ENCODE measurements around the gene ST8SIA4.

DNA sequence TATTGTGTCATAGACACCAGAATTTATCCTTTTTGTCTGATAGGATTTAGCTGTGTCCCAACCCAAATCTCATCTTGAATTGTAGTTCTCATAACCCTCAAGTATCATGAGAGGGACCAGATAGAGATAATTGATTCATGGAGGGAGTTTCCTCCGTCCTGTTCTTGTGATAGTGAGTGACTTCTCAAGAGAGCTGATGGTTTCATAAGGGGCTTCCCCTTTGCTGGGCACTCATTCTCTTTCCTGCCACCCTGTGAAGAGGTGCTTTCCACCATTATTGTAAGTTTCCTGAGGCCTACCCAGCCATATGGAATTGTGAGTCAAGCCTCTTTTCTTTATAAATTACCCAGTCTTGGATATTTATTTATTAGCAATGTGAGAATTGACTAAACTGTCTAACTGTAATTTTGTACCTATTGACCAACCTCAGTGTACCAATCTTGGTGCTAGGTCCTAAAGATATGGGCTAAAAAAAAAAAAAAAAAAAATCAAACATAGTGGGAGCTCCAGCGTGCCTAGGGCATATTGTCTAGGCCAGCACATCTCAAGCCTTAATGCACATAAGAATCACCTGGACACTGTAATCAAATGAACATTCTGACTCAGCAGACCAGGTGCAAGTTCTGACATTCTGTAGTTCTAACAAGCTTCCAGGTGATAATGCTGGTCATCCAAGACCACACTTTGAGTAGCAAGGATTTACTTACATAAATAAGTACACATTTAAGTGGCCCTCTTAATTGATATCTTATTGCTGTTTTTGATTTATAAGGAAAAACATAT lies 30.5 kb downstream of the ST8SIA4 start:
- TF ChIP-seq, protein P1, sequence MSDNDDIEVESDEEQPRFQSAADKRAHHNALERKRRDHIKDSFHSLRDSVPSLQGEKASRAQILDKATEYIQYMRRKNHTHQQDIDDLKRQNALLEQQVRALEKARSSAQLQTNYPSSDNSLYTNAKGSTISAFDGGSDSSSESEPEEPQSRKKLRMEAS (IDR thresholded peaks at IDR 0.05): no peak
- TF ChIP-seq, protein P2, sequence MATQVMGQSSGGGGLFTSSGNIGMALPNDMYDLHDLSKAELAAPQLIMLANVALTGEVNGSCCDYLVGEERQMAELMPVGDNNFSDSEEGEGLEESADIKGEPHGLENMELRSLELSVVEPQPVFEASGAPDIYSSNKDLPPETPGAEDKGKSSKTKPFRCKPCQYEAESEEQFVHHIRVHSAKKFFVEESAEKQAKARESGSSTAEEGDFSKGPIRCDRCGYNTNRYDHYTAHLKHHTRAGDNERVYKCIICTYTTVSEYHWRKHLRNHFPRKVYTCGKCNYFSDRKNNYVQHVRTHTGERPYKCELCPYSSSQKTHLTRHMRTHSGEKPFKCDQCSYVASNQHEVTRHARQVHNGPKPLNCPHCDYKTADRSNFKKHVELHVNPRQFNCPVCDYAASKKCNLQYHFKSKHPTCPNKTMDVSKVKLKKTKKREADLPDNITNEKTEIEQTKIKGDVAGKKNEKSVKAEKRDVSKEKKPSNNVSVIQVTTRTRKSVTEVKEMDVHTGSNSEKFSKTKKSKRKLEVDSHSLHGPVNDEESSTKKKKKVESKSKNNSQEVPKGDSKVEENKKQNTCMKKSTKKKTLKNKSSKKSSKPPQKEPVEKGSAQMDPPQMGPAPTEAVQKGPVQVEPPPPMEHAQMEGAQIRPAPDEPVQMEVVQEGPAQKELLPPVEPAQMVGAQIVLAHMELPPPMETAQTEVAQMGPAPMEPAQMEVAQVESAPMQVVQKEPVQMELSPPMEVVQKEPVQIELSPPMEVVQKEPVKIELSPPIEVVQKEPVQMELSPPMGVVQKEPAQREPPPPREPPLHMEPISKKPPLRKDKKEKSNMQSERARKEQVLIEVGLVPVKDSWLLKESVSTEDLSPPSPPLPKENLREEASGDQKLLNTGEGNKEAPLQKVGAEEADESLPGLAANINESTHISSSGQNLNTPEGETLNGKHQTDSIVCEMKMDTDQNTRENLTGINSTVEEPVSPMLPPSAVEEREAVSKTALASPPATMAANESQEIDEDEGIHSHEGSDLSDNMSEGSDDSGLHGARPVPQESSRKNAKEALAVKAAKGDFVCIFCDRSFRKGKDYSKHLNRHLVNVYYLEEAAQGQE (IDR thresholded peaks at IDR 0.05; ENCODE audit: low read depth): no peak
- TF ChIP-seq EP300 (IDR thresholded peaks at IDR 0.05; ENCODE audit: borderline replicate concordance) (no peak), TEAD4 (IDR thresholded peaks at IDR 0.05) (no peak), ZBTB7A (IDR thresholded peaks at IDR 0.05; ENCODE audit: low read depth) (no peak), TAF1 (IDR thresholded peaks at IDR 0.05; ENCODE audit: low read depth) (no peak)
- TF ChIP-seq, protein P3, sequence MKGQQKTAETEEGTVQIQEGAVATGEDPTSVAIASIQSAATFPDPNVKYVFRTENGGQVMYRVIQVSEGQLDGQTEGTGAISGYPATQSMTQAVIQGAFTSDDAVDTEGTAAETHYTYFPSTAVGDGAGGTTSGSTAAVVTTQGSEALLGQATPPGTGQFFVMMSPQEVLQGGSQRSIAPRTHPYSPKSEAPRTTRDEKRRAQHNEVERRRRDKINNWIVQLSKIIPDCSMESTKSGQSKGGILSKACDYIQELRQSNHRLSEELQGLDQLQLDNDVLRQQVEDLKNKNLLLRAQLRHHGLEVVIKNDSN (IDR thresholded peaks at IDR 0.05): no peak

Data from Ishikawa (cell line).